Right renal pelvis (tissue), 4 donors: ENCODE measurements around the gene PWP1. TPM values are rescaled to one million over a fixed set of nuclear protein-coding genes. Genes with fewer than 3 reads are reported as not detected.

Experiments
- DNase-seq, 4 donors: peaks; one replicate each; pipeline ENCODE4 v3.0.0-alpha.2; 2013; ENCODE audit warnings: low read depth in 4 of 4, low spot score in 3 of 4, missing footprints in 1 of 4
- polyA plus RNA-seq, 4 donors: library from polyadenylated mRNA; unstranded; fragments of 120-200 nt; gene quantifications; one replicate each; pipeline ENCODE4 v1.2.1, GENCODE V29; 2013; ENCODE audit not compliant: insufficient read length in 4 of 4

PWP1 gene
- polyA plus RNA-seq, 4 donors, result 49.4 to 59.0 (median 57.4) TPM

DNA sequence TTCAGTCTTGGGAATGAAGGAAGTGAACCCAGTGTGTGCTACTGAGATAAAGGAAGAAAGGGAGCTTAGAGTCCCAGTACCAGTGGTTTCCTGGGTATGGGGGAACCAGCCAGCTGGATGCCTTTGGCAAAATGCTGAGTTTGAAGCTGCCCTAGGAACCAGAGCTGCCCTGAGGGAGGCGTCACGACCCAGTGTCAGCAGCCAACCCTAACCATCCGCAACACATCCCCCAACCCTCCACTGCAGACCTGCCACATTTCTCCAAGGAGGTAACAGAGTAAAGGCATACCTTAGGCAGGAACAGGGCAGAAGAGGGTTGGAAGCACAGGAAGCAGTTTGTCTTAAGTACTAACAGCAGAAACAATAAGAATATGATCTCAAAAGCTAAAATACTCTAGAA, 46.8 kb downstream of the PWP1 start:
- DNase-seq, result no peak

DNA sequence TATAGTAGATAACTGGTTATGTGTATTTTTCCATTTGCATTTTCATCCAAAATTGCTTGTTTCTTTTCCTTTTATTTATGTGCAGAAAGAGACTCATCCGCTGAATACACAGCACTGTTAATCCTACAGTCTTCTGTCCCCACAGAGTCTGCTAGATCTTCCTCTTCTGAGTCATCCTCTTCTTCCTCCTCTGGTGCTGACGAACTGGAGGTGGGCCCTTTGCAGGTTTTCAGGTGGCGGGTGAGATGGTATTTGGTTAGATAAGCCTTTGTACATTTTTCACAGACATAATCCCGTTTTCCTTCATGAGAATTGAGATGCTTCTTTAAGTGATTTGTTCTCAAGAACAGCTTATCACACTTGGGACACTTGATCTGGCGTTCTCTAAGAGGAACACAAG, 48.5 kb downstream of the PWP1 start:
- DNase-seq, result no peak

DNA sequence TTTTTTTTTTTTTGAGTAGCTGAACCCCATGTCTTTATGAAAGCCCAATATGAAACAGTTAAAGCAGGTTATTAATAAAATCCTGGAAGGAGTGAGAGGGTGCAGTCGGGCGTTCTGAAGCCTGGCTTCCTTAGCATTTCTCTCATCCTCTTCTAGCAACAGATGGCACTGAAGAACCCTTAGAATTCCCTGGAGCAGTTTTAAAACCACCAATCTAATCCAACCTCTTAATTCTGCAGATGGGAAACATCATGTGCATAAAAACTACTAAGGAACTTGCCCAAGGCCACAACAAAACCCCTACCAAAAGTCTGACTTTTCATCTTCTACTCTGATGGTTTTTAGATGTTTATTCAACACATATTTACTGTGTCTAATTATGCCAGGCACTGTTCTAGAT, 50.2 kb downstream of the PWP1 start:
- DNase-seq, result no peak

DNA sequence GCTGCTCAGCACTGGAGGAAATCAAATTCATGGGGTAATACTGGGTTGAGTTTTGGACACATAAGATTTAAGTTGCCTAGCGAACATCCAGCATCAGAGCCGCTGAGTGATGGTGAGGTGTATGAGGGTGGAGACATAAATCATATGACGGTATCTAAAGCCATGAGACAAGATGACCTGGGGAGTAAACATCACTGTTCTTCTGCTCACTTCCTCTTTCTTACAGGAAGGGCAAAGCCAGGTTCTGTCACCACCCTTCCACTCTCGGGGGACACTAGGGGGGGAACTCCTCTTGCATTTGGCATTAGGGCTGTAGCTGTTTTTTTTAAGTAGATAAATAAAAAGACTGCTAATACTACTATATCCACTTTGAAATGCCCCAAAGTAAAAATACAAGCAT, 51.3 kb downstream of the PWP1 start:
- DNase-seq, result no peak

DNA sequence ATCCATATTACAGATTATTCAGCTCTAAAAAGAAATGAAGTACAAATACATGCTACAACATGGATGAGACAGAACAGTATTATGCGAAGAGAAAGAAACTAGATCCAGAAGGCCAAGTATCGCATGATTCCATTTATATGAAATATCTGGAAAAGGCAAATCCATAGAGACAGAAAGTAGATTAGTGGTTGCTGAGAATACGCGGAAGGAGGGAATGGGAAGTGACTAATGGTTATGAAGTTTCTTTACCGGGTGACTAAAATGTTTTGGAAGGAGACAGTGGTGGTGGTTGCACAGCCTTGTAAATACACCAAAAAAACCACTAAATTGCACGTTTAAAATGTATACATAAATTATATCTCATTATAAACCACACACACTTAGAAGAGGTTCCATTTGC, 62.9 kb downstream of the PWP1 start:
- DNase-seq, result no peak

DNA sequence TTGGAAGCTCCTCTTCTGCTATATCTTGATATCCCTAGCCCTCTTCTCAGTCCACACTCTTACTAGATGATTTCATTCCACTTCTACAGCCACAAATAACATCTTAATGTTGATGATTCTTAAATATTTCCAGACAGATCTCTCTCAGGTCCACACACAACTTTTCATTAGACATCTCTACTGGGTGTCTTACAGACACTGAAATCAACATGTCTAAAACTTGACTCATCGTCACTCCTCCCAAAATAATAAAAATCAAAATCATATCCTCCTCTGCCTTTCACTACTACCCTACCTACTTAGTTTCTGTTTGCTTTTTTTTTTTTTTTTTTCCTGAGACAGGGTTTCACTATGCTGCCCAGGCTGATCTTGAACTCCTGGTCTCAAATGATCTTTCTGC, 63.5 kb downstream of the PWP1 start:
- no peak for DNase-seq

DNA sequence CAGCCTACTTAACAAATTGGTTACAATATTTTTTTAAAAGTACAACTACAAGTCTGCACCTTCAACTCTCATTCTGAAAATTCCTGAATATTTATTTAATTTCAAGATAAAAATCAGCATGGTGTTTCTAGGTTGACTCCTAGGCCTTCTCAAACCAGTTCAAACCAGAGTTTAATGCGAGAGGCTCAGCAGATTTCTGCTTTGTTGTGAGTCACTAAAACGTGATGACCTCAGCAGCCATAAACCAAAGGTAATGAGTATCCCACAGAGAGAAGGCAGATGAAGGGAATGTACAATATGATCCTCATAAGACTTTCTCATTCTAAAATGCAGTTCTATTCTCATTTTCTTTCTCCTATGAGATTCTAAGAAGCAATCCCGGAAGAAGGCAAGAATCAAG, 73.8 kb downstream of the PWP1 start:
- DNase-seq, result peak in 1 of 4 donors; percentile 22

DNA sequence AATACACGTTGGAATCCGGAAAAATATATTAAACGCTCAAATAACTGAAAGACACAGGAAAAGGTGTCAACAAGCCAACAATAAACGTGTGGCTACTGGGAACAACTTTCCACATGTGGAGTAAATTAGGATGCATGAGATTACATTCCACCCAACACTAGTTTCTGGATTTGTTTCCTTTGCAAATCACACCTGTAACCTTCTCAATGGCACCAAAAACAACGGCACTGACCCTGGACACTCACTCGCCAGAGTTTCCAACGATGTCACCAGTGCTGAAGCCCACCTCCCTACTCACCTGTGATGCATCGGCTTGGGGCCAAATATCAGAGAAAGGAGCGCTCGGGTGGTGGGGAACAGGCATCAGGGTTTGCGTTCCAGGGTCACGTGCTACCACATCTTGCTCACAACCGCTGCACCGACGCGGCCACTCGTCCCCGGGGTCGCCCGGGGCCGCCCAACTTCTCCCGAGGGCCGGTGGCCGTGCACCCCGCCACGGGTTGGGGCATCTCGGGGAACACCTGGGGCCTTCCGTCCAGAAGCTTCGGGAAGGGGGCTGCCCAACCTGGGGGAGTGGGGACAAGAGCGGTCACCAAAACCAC, 74.7 kb downstream of the PWP1 start:
- no peak for DNase-seq

DNA sequence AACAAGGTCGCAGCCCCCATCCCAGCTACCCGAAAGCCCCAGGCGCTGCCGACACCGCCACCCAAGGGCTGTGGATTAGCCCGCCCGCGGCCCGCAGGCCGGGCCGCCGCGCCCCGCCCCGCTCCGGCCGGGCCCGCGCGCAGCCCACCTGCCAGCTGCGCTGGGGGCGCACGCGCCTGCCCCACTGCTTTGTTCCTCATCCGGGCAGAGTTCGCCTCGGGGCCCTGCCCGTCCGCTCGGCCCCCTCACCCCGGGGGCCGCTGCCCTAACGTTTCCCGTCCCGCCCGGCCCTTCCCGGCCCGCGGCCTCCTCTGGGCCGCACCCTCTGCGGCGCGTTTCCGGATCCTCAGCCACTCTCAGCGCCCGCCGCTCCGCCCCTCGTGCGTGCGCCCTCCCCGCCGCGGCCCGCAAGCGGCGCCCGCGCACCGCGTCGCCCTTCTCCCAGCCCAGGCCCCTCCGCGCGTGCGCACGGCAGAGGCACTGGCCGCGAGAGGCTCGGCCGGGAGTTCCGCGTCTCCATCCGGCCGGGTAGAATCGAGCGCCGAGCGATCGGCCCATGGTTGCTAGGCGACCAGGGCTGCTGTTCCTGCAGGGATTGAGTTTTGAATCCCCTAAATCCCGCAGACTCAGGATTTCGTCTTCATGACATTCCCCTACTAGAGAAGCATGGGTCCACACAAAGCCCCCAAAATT, 75.4 kb downstream of the PWP1 start, which contains the start of gene PRDM4:
PRDM4 (minus strand) TSS at position 329 of the 693 bp plus-strand sequence. CDS start 622 bp downstream, outside the sequence.
- DNase-seq, result peak; percentile 88 to 93 (median 91)

DNA sequence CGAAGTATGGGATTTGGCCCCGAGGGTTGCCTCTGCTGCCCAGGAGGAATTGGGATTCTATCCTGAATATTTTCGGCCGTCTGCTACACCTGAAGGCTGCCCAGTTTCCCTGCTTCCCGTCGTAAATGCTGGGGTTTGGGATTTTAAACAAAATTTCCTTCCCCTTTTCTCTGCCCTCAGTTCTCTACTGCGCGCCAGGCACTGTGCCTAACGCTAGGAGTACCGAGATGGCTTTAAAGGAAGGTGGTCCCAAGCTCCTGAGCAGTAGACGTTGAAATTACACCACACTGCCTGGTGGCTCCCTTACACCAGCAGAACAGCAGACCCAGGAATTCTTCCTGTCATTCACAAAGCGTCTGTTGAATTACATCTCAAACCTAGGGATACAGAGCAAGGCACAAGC, 75.9 kb downstream of the PWP1 start:
- DNase-seq, result no peak

Other genes starting within 250 kb of the PWP1 start
- 10 to 100 TPM; 38.6 to 41.3 (median 39.7) TPM for gene PRDM4, start 75.3 kb downstream of the PWP1 start, polyA plus RNA-seq
- under 1 TPM in 2 of 4 donors, not detected in 2; 0.03 to 0.07 TPM for gene ASCL4, start 88.9 kb downstream of the PWP1 start, polyA plus RNA-seq